ENCODE measurements around the gene CYP2U1.
"Not testable (repeated sequence)": the region's sequence is repeated elsewhere in the genome, so short reads cannot be mapped to it uniquely, and the experiment has no call there.

The CYP2U1 gene

DNA sequence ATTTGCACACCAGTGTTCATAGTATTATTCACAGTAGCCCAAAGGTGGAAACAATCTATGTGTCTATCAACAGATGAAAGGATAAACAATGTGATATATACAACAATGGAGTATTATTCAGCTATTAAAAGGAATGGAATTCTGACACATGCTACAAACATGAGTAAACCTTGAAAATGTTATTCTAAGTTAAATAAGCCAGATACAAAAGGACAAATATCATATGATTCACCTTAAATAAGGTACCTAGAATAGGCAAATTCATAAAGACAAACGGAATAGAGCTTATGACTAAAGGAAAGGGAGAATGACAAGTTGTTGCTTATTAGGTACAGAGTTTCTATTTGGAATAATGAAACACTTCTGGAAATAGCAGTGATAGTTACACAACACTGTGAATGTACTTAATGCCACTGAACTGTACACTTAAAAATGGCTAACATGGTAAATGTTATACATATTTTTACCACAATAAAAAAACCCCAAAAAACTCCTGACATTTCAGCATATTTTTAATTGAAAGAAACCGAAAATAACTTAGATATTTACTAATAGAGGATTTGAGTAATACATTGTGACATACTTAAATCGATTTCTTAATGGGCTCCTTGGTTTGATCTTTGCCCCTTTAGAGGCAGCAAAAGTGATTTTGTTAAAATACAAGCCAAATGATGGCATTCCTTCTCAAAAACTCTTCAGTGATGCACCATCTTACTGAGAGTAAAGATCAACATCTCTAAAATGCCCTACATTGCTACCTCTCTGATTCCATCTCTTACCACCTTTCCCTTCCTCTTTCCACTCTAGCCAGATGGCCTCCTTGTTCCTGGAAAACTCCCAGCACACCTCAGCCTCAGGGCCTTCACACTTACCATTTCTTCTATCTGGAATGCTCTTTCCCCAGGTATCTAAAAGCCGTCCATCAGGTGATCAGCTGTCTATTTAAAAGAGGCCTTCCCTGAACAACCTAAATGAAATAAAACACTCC lies 8.6 kb upstream of the CYP2U1 start:
- DNase-seq, result no peak

DNA sequence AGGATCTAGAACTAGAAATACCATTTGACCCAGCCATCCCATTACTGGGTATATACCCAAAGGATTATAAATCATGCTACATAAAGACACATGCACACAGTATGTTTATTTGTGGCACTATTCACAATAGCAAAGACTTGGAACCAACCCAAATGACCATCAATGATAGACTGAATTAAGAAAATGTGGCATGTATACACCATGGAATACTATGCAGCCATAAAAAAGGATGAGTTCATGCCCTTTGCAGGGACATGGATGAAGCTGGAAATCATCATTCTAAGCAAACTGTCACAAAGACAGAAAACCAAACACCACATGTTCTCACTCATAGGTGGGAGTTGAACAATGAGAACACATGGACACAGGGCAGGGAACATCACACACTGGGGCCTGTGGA lies 5.6 kb upstream of the CYP2U1 start:
- DNase-seq, result not testable (repeated sequence)

DNA sequence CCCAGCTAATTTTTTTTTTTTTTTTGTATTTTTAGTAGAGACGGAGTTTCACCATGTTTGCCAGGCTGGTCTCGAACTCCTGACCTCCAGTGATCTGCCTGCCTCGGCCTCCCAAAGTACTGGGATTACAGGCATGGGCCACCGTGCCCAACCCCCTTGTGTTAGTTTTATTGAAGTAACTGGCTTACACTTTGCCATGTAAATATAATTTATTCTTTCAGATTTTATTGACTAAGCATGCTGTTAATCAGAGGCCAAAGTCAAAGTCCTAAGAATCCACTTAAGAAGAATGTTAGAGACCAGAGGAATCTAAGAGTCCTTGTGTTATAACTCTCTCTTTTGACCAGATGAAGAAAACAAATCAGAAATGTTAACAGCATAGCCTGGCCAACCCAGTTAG lies 4.5 kb upstream of the CYP2U1 start:
- DNase-seq, result not testable (repeated sequence)

- DNase-seq, result peak; percentile 37
These were observed 499 bp downstream of the CYP2U1 start for GRCh38 chr4:107931775-107932321.

DNA sequence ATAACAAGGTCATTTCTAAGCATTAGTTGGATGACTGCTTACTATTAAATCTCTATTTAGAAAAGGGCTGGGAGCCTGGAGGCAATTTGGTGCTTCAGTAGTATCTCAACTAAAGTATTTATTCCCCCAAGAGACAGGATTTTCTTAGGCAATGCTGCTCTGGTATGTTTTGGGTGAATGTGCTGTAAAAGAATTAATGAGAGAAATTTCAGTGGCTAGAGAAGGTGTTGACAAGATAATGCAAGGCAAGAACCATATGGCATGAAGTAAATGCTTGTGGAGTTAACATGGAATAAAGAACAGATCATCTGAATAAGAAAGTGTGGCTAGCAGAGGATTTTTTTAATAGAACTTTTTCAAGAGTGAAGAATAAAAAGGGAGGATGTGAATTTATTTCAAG lies 3.9 kb downstream of the CYP2U1 start:
- no peak for DNase-seq

DNA sequence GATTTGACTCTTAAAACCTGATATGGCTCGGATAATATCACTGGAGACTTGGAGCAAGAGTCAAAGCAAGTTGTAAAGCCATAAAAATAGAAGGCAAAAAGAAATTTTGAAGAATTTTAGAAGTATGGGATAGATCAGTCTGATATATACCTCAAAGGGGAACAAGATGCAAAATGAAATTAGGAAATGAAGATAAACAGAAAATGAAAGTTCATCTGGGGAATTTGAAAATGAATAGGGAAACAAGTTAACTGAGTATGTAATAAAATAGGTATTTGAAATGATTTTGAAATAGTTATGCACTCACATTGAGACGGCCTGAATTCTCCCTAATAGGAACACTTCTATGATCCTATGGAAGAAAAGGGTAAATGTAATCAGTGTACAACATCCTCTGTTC lies 5.7 kb downstream of the CYP2U1 start:
- DNase-seq, result no peak

DNA sequence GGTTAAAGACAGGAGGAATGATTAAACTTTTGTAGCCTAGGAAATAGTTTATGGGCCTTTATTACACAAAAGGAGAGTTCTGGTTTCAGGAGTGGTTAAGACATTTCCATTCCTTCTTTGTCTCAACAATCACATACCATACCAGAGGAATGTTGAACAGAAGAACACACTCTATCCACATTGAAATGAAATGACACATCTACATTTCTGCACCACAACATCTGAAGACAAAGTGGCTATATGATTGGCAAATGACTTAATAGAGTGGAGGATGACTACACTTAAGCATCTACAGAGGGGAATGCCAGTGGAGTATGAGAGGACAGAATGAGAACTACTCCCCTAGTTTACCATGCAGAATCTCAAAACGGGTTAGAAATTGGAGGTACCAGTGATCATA lies 8.0 kb downstream of the CYP2U1 start:
- no peak for DNase-seq

DNA sequence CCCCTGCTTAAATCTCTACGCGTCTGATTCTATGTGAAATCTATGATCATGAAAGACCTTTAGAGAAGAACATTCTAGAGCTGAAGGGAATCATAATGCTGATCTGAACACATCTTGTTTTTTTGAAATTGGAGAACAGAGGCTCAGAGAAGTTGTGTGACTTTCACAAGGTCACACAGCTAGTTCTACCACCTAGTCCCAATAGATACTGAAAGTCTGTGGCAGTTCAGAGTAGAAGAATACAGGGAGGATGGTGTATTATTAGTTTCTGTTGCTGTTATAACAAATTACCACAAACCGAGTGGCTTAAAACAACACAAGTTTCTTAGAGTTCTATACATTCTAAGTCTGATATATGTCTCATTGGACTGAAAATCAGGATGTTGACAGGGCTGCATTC lies 14.5 kb downstream of the CYP2U1 start:
- no peak for DNase-seq

- no peak for DNase-seq
These were observed 19.6 kb downstream of the CYP2U1 start for GRCh38 chr4:107950746-107951540.

GRCh38 chr4:107951551-107951950 lies 20.2 kb downstream of the CYP2U1 start:
- DNase-seq, result no peak

DNA sequence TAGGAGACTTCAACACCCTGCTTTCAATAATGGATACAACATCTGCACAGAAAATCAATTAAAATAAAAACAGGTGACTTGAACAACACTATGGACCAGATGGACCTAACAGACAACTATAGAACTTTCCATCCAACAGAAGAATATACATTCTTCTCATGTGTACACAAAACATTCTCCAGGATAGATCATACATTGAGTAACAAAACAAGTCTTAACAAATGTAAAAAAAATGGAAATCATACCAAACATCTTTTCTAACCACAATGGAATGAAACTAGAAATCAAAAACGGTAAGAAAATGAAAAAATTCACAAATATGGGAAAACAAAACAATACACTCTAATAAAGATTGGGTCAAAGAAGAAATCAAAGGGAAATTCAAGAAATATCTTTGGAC lies 24.7 kb downstream of the CYP2U1 start:
- no peak for DNase-seq

- no peak for DNase-seq
These were observed 35.6 kb downstream of the CYP2U1 start for GRCh38 chr4:107966903-107967302.

- DNase-seq, result not testable (repeated sequence)
These were observed 36.2 kb downstream of the CYP2U1 start for GRCh38 chr4:107967519-107967918.

- DNase-seq, result not testable (repeated sequence)
These were observed 36.6 kb downstream of the CYP2U1 start for GRCh38 chr4:107967921-107968320.

DNA sequence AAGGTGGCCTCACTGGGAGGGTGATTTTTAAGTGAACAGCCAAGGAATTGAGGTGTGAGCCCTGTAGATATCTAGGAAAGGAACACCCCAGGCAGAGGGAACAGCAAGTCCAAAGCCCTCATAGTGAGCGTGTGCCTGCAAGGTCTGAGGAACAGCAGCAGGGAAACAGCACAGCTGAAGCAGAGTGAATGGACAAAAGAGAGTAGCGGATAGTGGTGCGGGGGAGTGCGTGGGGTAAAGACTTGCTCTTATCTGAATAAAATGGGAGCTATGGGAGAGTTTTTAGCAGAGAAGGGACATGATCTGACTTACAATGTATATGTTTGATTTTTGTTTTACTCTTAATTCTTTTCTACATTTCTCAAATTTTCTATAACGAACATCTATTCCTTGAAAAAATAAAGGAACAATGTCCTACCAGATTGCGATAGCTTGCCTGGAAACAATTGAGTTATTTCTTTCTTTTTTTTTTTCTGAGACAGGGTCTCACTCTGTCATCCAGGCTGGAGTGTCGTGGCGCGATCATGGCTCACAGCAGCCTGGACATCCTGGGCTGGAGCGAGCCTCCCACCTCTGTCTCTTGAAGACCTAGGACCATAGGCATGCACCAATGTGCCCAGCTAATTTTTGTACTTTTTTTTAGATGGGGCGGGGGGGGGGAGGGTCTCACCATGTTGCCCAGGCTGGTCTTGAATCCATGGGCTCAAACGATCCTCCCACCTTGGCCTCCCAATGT lies 38.9 kb downstream of the CYP2U1 start:
- DNase-seq, result no peak

GRCh38 chr4:107972605-107973004 lies 41.3 kb downstream of the CYP2U1 start:
- DNase-seq, result no peak

- DNase-seq, result no peak
These were observed 43.2 kb downstream of the CYP2U1 start for GRCh38 chr4:107974523-107974922.

GRCh38 chr4:107977482-107977881 lies 46.1 kb downstream of the CYP2U1 start:
- no peak for DNase-seq

DNA sequence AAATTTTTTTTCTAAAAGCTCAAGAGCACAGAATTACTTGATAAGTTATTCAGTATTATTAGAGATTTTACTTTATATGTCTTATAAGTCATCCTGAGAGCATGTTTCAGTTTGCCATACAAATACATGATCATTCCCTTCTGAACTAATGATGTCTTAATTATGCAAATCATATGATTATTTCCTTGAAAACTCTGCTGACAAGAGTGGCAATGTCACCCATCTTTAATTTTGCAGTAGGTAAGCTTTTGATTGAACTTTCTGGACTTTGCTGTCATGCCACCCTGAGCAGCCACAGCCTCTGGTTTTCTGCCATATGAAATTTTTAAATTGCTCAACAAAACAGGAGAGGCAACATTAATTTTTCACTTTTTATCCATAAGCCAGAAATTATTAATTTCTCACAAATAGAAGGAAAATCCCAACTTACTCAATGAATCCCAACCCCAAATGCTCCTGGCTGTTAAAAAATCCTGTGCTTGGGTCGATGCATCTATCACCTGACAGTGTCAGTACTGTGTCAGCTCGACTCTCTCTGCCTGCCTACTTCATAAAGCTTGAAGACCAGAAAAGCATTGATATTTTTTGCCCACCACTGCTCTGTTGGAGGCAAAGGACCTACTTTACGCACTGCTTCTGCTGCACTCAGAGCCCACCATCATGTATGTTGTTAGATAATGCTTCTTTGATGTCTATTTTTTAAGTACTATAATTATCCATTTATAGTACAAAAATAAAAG lies 46.8 kb downstream of the CYP2U1 start:
- no peak for DNase-seq

GRCh38 chr4:107978716-107979451 lies 47.5 kb downstream of the CYP2U1 start:
- DNase-seq, result no peak

Measured in CD4-positive, alpha-beta T cell treated with Interferon gamma for 1 hour (primary cell).